Panc1 (cell line): ENCODE results near the gene SLC4A5. TPM values are rescaled to one million over a fixed set of nuclear protein-coding genes. Genes with fewer than 3 reads are reported as not detected.

Source experiments
- ATAC-seq: fragments of 200-7000 bp; cut with Tn5 transposase; 2 replicates; pipeline ENCODE4 v1.9.1; 2020; ENCODE audit warnings: mild to moderate bottlenecking, moderate library complexity
- BruUV-seq: library from RNA; stranded (reverse); fragments of 400-500 nt; replicated peaks from 2 replicates; lab custom pipeline; 2021; lab: Mats Ljungman, UMichigan
- CTCF ChIA-PET: fragments of 300-600 bp; sonication (Branson Sonifier 250); formaldehyde crosslinking; loops from one replicate; lab custom pipeline; 2022; ENCODE audit warnings: antibody characterized with exemption; lab: Charles Lee
- POLR2A ChIA-PET: fragments of 300-600 bp; sonication (Branson Sonifier 250); formaldehyde crosslinking; loops from one replicate; lab custom pipeline; 2022; ENCODE audit warnings: antibody characterized with exemption; lab: Charles Lee
- DNase-seq: peaks from one replicate; pipeline ENCODE4 v3.0.0-alpha.2; 2010; ENCODE audit warnings: low read depth, low spot score
- H3K27ac ChIP-seq: 2 replicates; pipeline ENCODE4 v1.5.1; 2011; ENCODE audit warnings: mild to moderate bottlenecking, low read length, inconsistent platforms
- H3K27me3 ChIP-seq: fragments of 200-500 bp; sonication (Bioruptor generic); 2 replicates; pipeline ENCODE4 v1.6.0; 2014; ENCODE audit warnings: low read length, inconsistent platforms; ENCODE audit not compliant: control insufficient read depth, insufficient read depth
- H3K36me3 ChIP-seq: fragments of 200-500 bp; sonication (Bioruptor generic); 2 replicates; pipeline ENCODE4 v1.5.1; 2014; ENCODE audit warnings: inconsistent platforms, mild to moderate bottlenecking, low read length, moderate library complexity; ENCODE audit not compliant: control insufficient read depth, insufficient read depth
- H3K4me1 ChIP-seq: 2 replicates; pipeline ENCODE4 v1.5.1; 2011; ENCODE audit warnings: inconsistent platforms, mild to moderate bottlenecking, low read length, moderate library complexity; ENCODE audit not compliant: control insufficient read depth, insufficient read depth
- H3K4me3 ChIP-seq, 2 experiments: 2 replicates each; pipeline ENCODE4 v1.5.1; 2011 to 2012; ENCODE audit warnings: low read depth in 2 of 2, low read length in 2 of 2, mild to moderate bottlenecking in 2 of 2, inconsistent platforms in 1 of 2, moderate library complexity in 1 of 2
- H3K9me3 ChIP-seq: fragments of 200-500 bp; sonication (Bioruptor generic); 2 replicates; pipeline ENCODE4 v1.5.1; 2014; ENCODE audit warnings: low read depth, mild to moderate bottlenecking, inconsistent platforms, low read length, moderate library complexity; ENCODE audit not compliant: control insufficient read depth, insufficient read depth
- POLR2AphosphoS5 ChIP-seq: IDR thresholded peaks from 2 replicates; pipeline ENCODE4 v1.6.1; 2012; ENCODE audit warnings: mild to moderate bottlenecking, low read depth, low read length, moderate library complexity
- REST ChIP-seq, 2 experiments: IDR thresholded peaks; 2 replicates each; pipeline ENCODE4 v1.6.1; 2011 to 2012; ENCODE audit warnings: low read depth in 2 of 2, control low read depth in 1 of 2, low read length in 1 of 2, mild to moderate bottlenecking in 1 of 2, moderate library complexity in 1 of 2; ENCODE audit not compliant: insufficient read depth in 1 of 2
- SIN3A ChIP-seq: IDR thresholded peaks from 2 replicates; pipeline ENCODE4 v1.6.1; 2012; ENCODE audit warnings: low read depth, mild to moderate bottlenecking, low read length, moderate library complexity, borderline replicate concordance; ENCODE audit not compliant: insufficient read depth
- TCF7L2 ChIP-seq: IDR thresholded peaks from 2 replicates; pipeline ENCODE4 v1.6.1; 2011; ENCODE audit warnings: mild to moderate bottlenecking, low read depth, low read length, inconsistent platforms
- in situ Hi-C: cut with HindIII; loops from 2 replicates; pipeline ENCODE4 v1.10.0; 2016; ENCODE audit warnings: low sequenced_read_pairs, low pct_unique_long_range_greater_than_20kb
- intact Hi-C: fragments of 100-400 bp; cut with micrococcal nuclease; formaldehyde crosslinking; loops from one replicate; pipeline ENCODE4 v1.10.0; 2022; ENCODE audit not compliant: unreplicated experiment
- total RNA-seq: library from RNA; stranded (reverse); gene quantifications from one replicate; pipeline ENCODE4 v1.2.1, GENCODE V29; 2021; ENCODE audit not compliant: unreplicated experiment
- TF ChIP-seq, protein P1 (sequence below): fragments of 450-650 bp; IDR thresholded peaks from 2 replicates; pipeline ENCODE4 v1.5.1; 2017; ENCODE audit warnings: mild to moderate bottlenecking

Gene SLC4A5
- total RNA-seq, 1 experiment from 2014 or later = 1.2 TPM

- DNase-seq (no peak), ATAC-seq (no peak)
- CTCF ChIA-PET = no interaction called here
- no peak overlapping the region for H3K4me3 ChIP-seq
- no TSS peak for BruUV-seq
- in situ Hi-C loops = no loop called here
- peaks cover 18% of the 10 kb centered on the region for H3K36me3 ChIP-seq
- H3K27ac ChIP-seq = no peak overlapping the region
- no peaks in the 10 kb centered on the region for H3K9me3 ChIP-seq
- H3K4me1 ChIP-seq = peaks cover 7% of the 10 kb centered on the region; the same call in 1 of the 2 replicates
- H3K27me3 ChIP-seq = no peaks in the 10 kb centered on the region
- TF ChIP-seq POLR2AphosphoS5 (no peak), REST (IDR thresholded peaks at IDR 0.05; ENCODE audit: insufficient read depth in 1 of 2, low read depth in 2 of 2, low read length in 1 of 2) (no peak), SIN3A (no peak), TCF7L2 (no peak)
- TF ChIP-seq, protein P1, sequence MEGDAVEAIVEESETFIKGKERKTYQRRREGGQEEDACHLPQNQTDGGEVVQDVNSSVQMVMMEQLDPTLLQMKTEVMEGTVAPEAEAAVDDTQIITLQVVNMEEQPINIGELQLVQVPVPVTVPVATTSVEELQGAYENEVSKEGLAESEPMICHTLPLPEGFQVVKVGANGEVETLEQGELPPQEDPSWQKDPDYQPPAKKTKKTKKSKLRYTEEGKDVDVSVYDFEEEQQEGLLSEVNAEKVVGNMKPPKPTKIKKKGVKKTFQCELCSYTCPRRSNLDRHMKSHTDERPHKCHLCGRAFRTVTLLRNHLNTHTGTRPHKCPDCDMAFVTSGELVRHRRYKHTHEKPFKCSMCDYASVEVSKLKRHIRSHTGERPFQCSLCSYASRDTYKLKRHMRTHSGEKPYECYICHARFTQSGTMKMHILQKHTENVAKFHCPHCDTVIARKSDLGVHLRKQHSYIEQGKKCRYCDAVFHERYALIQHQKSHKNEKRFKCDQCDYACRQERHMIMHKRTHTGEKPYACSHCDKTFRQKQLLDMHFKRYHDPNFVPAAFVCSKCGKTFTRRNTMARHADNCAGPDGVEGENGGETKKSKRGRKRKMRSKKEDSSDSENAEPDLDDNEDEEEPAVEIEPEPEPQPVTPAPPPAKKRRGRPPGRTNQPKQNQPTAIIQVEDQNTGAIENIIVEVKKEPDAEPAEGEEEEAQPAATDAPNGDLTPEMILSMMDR = no peak
- POLR2A ChIA-PET = no interaction called here
- intact Hi-C loops = no loop called here
Observed at GRCh38 chr2:74221091-74221490, 122.1 kb downstream of the SLC4A5 start.

DNA sequence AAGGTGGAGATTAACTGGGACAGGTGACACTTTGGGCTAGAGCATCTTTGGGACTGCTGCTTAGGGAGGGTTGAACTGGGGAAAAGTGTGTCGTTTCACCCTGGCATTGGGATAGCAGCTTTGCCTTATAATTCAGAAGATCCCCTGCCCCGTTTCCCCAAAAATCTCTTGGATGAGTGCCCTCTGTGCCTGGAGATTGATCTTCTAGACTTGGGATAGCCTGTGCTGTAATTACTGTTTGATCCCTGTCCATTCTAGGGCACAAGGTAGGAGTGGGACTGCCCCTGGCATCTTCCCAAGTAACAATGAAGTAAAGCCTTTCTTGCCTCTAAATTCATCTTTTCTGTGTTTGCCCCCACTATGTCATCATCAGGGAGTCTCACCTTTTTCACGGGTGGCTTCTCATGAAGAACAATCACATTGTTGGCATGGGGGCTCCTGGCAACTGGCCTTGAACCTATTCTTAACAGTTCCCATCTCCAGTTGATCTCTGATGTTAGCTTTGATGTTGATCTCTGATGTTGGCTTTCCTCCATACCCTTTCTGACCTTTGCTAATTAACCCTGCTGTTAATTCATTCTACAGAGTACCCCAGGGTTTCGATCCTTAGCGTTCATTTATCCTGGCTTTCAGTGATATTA is 123.2 kb downstream of the SLC4A5 start:
- no peak overlapping the region for H3K4me3 ChIP-seq
- intact Hi-C loops = no loop called here
- DNase-seq = no peak
- ChIA-PET CTCF (no interaction called here), POLR2A (no interaction called here)
- TF ChIP-seq REST (IDR thresholded peaks at IDR 0.05; ENCODE audit: insufficient read depth in 1 of 2, low read depth in 2 of 2, low read length in 1 of 2) (no peak), POLR2AphosphoS5 (no peak), TCF7L2 (no peak), SIN3A (no peak)
- TF ChIP-seq, protein P1 = no peak
- H3K27me3 ChIP-seq = no peaks in the 10 kb centered on the region
- in situ Hi-C loops = no loop called here
- H3K9me3 ChIP-seq = no peaks in the 10 kb centered on the region
- H3K27ac ChIP-seq = no peak overlapping the region
- H3K4me1 ChIP-seq = no peaks in the 10 kb centered on the region; the same call in 1 of the 2 replicates
- no peak for ATAC-seq
- peaks cover 25% of the 10 kb centered on the region for H3K36me3 ChIP-seq
- no TSS peak for BruUV-seq
